DMS153 treated with DMSO at 0.1 percent for 48 hours (cell line): Measurements from ENCODE around the gene APBA3.

Source experiments
- DNase-seq: peaks from one replicate; lab custom pipeline; 2025; ENCODE audit not compliant: unreplicated experiment; lab: John Stamatoyannopoulos, UW

APBA3 gene

GRCh38 chr19:3721887-3722442 lies 39.5 kb downstream of the APBA3 start:
- no peak for DNase-seq

DNA sequence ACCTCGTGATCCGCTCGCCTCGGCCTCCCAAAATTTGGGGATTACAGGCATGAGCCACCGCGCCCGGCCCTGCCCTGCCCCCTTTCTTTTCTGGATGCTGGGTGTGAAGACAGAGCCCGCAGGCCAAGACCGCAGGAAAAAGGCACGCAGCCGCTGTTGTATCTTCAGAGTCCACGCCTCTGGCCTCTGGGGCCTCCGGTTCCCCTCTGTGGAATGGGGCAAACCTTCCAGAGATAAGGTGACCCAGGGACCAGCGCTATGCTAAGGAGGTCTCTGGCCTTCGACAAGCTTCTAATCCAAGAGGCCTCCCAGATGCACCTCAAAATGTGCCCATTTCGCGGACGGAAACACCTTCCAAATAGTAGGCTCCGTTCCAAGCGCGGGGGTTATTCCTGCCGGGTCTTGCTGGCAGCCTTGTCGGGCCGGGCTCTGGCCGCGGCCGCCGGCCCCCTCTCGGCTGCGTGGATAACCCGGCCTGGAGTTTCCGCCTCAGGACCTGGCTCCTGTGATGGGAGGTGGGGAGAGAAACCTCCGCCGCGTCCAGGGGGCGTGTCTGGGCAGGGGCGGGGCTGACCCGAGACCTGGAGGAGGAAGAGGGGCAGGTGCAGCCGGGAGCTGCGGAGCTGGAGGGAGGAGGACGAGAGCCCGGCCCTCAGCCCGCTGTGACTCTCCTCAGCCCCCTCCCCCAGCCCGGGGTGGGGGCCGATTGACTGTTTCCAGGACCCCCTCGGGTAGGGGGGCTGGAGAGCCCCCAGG lies 40.2 kb downstream of the APBA3 start:
- DNase-seq: peak; percentile 89

DNA sequence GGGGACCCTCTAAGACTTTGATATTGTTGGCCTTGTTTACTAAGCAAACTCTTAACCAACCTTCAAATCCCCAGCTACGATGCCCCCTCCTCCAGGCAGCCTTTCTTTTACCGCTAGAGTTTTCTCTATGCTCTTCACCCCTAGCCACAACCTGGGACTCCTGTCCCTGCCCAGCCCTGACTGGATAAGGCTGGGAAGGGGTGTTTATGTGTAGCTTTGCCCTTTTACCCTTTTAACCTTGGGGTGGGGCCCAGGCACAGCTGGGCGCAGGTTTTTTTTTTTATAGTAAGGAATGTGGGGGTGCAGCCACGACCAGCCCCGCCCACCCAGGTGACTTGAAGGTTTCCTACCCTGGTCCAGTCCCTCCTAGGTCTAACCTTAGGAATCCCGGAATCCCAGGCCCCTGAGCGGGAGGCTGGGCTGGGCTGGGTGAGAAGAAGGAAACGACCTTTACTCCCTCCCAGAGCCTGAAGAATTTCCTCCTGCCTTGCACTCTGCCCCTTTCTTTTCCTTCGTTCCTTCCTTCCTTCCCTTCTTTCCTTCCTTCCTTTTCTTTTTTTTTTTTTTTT lies 41.1 kb downstream of the APBA3 start:
- DNase-seq: no peak

DNA sequence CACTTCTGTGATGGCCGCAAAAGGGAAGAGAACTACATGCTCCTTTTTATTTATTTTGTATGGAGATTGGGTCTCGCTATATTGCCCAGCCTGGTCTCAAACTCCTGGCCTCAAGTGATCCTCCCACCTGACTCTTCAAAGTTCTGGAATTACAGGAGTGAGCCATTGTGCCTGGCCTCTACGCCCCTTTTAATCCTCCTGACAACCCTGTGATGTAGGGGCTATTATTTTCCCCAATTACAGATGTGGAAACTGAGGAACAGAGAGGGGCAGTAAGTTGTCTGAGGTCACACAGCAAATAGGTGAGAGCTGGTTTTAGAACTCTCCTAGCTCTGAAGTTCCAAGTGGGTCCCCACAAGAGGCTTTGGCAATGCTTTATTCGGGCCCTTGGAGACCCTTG lies 41.6 kb downstream of the APBA3 start:
- no peak for DNase-seq

GRCh38 chr19:3716147-3716668 lies 45.3 kb downstream of the APBA3 start:
- no peak for DNase-seq

GRCh38 chr19:3712663-3713611 lies 48.6 kb downstream of the APBA3 start:
- DNase-seq: no peak

DNA sequence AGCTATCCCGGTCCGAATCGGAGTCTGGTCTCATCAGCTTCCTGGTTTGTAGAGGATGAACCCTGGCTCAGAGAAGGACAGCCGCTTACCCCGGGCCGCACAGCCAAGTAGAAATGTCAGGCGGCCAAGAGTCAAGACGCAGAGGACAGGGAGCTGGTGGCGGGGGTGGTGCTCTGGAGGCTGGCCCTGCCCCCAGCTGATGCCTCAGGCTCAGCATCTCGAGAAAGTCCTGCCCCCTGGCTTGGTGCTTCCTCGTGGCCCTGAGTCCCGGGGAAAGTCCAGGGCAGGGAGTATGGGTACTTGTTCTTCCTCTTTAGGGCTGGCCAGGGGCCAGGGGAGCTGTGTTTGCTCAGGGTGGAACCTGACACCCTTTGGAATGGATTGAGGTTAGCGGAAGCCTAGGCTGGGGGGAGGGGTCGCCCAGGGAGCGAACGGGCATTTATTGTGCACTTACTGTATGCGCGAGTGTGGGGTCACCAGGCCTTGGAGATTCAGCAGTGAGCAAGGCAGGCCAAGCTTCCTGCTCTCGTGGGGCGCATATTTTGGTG lies 51.2 kb downstream of the APBA3 start:
- DNase-seq: peak; percentile 63

- peak; percentile 9 for DNase-seq
Observed at GRCh38 chr19:3708207-3708931, 53.1 kb downstream of the APBA3 start, which contains the start of gene TJP3. Gene TJP3, plus strand, starts transcription at chr19:3708384. Its CDS starts 20,049 bp downstream, at chr19:3728433.

GRCh38 chr19:3707868-3708206 lies 53.7 kb downstream of the APBA3 start:
- DNase-seq: no peak

GRCh38 chr19:3701200-3701599 lies 60.3 kb downstream of the APBA3 start:
- no peak for DNase-seq
